OCI-LY3 (cell line): Measurements from ENCODE around the gene MYH7.

ENCODE experiments used
- H2AFZ ChIP-seq: fragments of 200-600, 300-600 bp; shearing (Covaris generic); 2 replicates; pipeline ENCODE4 v1.6.0; 2014; ENCODE audit warnings: antibody characterized with exemption, low read depth, low read length
- H3K27ac ChIP-seq: fragments of 200-600, 300-600 bp; sonication (generic); 2 replicates; pipeline ENCODE4 v1.5.1; 2014; ENCODE audit warnings: mild to moderate bottlenecking, low read length, moderate library complexity, mixed read lengths
- H3K27me3 ChIP-seq: fragments of 200-600, 300-600 bp; sonication (generic); 2 replicates; pipeline ENCODE4 v1.6.1; 2014; ENCODE audit warnings: low read depth, low read length, mixed read lengths
- H3K36me3 ChIP-seq: fragments of 200-600, 300-600 bp; sonication (generic); replicated peaks from 2 replicates; pipeline ENCODE3; 2014; ENCODE audit warnings: low read depth, low read length, mixed read lengths
- H3K4me1 ChIP-seq: fragments of 300-600, 200-600 bp; sonication (generic); 2 replicates; pipeline ENCODE4 v1.6.1; 2014; ENCODE audit warnings: low read length, mixed read lengths
- H3K4me2 ChIP-seq: fragments of 200-600, 300-600 bp; sonication (generic); 2 replicates; pipeline ENCODE4 v1.6.1; 2014; ENCODE audit warnings: low read length, mixed read lengths
- H3K4me3 ChIP-seq: fragments of 300-600, 200-600 bp; sonication (generic); 2 replicates; pipeline ENCODE4 v1.5.1; 2014; ENCODE audit warnings: antibody characterized with exemption, mild to moderate bottlenecking, low read length, moderate library complexity
- H3K79me2 ChIP-seq: fragments of 300-600, 200-600 bp; shearing (Covaris generic); 2 replicates; pipeline ENCODE4 v1.6.1; 2014; ENCODE audit warnings: mild to moderate bottlenecking, low read length, mixed read lengths
- H3K9ac ChIP-seq: fragments of 300-600, 200-600 bp; shearing (Covaris generic); 2 replicates; pipeline ENCODE4 v1.6.0; 2014; ENCODE audit warnings: mild to moderate bottlenecking, low read length, moderate library complexity
- H3K9me3 ChIP-seq: fragments of 200-600, 300-600 bp; shearing (Covaris generic); 2 replicates; pipeline ENCODE4 v1.6.1; 2014; ENCODE audit warnings: low read length, mixed read lengths; ENCODE audit not compliant: insufficient read depth
- H4K20me1 ChIP-seq: fragments of 200-600, 300-600 bp; sonication (generic); 2 replicates; pipeline ENCODE4 v1.6.1; 2016; ENCODE audit warnings: low read length, mixed read lengths; ENCODE audit not compliant: insufficient read depth
- CTCF ChIP-seq: fragments of 200-600, 300-600 bp; sonication (generic); IDR thresholded peaks from 2 replicates; pipeline ENCODE4 v1.5.1; 2014; ENCODE audit warnings: antibody characterized with exemption, low read length, low read depth
- EZH2phosphoT487 ChIP-seq: fragments of 200-600 bp; shearing (Covaris generic); IDR thresholded peaks from 2 replicates; pipeline ENCODE4 v1.6.1; 2018; ENCODE audit warnings: antibody characterized with exemption, mixed run types, low read depth

The MYH7 gene

DNA sequence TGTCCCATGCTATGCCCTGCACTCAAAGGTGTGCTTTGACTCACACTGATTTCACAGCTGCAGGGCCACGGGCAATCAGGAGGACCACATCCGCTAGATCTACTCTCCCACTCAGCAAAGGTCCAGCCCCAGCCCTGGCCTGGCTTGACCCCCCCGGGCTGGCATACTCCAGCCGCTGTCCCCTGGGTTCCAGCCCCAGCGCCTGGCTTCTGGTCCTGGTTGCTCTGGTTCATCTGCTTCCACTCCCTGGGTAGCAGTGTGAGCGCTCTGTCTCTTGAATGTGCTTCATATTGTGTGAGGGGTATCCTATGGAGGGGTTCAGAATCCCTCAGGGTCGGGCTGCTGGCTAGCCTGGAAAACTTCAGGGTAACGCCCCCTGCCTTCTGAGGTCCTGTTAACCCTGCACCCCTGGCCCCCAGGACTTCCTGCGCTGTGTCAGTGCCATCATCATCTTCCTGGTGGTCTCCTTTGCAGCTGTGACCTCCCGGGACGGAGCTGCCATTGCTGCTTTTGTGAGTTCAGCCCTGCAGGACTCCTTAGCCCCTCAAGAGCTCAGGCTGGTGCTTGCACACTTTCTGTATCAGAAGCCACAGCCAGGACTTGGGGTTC, 56.7 kb downstream of the MYH7 start:
- TF ChIP-seq CTCF (no peak), EZH2phosphoT487 (no peak)
- Histone ChIP-seq H3K27me3 (peaks cover 11% of the 10 kb centered on the region), H3K4me2 (no peak overlapping the region)

DNA sequence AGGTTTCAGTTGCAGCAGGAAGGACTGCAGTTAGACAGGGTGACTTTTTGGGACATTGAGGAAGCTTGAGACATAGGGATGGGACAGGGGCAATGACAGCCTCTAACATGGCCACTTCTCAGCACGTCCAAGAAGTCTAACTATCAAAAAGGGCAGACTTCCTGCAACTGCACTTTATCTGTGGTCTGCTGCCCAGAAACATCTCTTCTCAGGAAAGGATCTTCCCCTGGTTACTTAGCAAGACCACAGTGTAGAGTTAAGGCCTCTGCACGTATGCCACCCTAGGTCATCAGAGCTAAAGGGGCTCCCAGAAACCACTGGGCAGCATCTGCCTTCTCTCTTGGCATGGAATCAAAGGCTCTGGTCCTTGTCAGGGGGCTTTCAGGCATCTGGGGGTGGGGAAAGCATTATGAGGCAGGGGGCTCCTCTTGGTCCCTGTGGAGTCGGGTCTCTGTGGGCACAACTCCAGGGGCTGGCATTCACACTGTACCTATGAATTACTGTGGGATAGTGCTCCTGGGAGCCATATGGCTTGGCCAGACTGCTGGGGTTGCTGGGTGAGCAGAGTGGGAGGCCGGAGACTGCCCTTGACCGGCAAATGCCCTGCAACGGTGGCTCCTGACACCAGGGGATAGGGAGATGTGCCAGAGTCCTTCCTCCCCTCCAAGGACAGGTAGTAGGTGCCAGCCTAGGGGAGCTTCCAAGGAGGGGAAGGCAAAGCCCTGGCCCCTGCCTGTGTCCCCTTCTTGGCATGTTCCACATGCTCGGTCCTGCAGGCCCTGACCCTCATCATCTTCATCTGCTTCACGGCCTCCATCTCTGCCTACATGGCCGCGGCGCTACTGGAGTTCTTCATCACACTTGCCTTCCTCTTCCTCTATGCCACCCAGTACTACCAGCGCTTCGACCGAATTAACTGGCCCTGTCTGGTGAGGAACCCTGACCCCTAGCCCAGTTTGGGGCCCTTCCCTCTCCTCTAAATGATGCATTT, 57.6 kb downstream of the MYH7 start:
- H3K9ac ChIP-seq = no peak overlapping the region
- H3K27me3 ChIP-seq = peaks cover 11% of the 10 kb centered on the region
- no peak overlapping the region for H2AFZ ChIP-seq
- no peaks in the 10 kb centered on the region for H3K9me3 ChIP-seq
- TF ChIP-seq CTCF = no peak
- TF ChIP-seq EZH2phosphoT487 = no peak
- H3K4me2 ChIP-seq = no peak overlapping the region
- no peaks in the 10 kb centered on the region for H4K20me1 ChIP-seq
- H3K4me3 ChIP-seq = no peak overlapping the region
- H3K4me1 ChIP-seq = no peaks in the 10 kb centered on the region
- H3K27ac ChIP-seq = no peak overlapping the region
- H3K36me3 ChIP-seq = no peaks in the 10 kb centered on the region
- H3K79me2 ChIP-seq = no peaks in the 10 kb centered on the region

More for the DNA sequence above, 56.7 kb downstream of the MYH7 start:
- Histone ChIP-seq H3K9ac (no peak overlapping the region), H3K4me1 (no peaks in the 10 kb centered on the region), H3K79me2 (no peaks in the 10 kb centered on the region), H3K27ac (no peak overlapping the region), H3K9me3 (no peaks in the 10 kb centered on the region), H3K4me3 (no peak overlapping the region), H4K20me1 (no peaks in the 10 kb centered on the region), H2AFZ (no peak overlapping the region), H3K36me3 (no peaks in the 10 kb centered on the region)

DNA sequence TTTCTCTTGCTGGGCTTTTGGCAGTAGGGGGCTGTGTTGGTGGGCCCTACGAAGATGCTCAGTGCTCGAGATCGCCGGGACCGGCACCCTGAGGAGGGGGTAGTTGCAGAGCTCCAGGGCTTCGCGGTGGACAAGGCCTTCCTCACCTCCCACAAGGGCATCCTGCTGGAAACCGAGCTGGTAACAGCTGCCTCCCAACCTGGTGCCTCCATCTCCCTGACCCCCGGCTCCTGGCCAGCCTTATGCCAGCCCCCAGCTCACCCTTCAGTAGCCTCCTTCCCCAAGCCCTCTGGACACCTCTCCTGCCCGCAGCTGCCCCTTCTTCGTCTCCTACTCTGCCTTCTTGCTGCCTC, 58.3 kb downstream of the MYH7 start:
- Histone ChIP-seq H2AFZ (no peak overlapping the region), H3K9me3 (no peaks in the 10 kb centered on the region), H3K4me2 (no peak overlapping the region), H3K9ac (no peak overlapping the region), H3K79me2 (no peaks in the 10 kb centered on the region), H3K4me3 (no peak overlapping the region), H3K4me1 (no peaks in the 10 kb centered on the region), H3K36me3 (no peaks in the 10 kb centered on the region), H4K20me1 (no peaks in the 10 kb centered on the region), H3K27me3 (peaks cover 11% of the 10 kb centered on the region), H3K27ac (no peak overlapping the region)
- TF ChIP-seq EZH2phosphoT487 (no peak), CTCF (no peak)

DNA sequence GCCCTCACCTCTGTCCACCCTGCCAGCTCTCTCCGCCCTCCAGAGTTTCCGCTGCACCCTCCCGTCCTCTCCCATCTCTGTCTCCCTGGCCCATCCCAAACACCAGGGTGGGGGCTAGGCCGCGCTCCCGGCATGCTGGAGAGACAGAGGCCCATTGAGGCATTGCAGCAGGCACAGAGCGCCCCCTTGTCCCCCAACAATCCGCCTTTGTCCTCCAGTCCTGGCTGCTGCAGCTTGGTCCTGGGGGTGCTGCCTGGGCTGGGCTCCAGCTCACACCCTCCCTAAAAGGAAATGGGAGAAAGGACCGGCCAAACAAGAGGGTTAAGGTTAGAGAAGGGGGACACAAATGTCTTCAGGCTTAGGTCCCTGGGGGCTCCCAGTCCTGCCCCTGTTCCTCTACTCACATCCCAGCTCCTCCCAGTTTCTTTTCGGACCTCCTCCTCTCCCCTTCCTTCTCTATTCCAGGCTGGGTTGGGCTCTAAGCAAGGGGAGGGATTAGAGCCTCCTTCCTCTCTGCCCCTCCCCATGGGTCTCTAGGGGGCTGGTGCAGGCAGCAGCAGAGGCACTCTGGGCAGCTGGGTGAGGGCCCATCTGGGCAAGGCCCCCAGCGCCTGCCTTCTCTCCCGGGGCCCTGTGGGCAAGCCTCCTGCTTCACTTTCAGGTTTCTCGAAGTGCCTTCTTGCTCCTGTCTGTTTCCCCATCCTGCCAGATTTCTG, 58.8 kb downstream of the MYH7 start, which contains the start of gene CMTM5:
Gene CMTM5 (plus strand): TSS at position 565 of the 716 bp plus-strand sequence. CDS start 206 bp downstream, outside the sequence.
- Histone ChIP-seq H3K4me2 (no peak within 1 kb of the TSS), H3K9me3 (no peaks in the 10 kb centered on the region), H3K4me3 (no peak within 1 kb of the TSS), H3K9ac (no peak within 1 kb of the TSS), H3K36me3 (no peaks in the 10 kb centered on the region), H3K27ac (no peak within 1 kb of the TSS), H3K79me2 (no peaks in the 10 kb centered on the region), H3K4me1 (no peaks in the 10 kb centered on the region), H4K20me1 (no peaks in the 10 kb centered on the region), H3K27me3 (peaks cover 11% of the 10 kb centered on the region), H2AFZ (no peak within 1 kb of the TSS)
- no peak for TF ChIP-seq CTCF
- TF ChIP-seq EZH2phosphoT487 = no peak
